ENCODE measurements around the gene DEFB123.

The DEFB123 gene

GRCh38 chr20:31485450-31486339 is 45.3 kb downstream of the DEFB123 start:
- no peak for TF ChIP-seq EGR1 (IDR thresholded peaks at IDR 0.05)
- TF ChIP-seq NFIC (IDR thresholded peaks at IDR 0.05) = 0 out of 2 replicates have a peak, but pooled peaks have one; percentile 27
- TF ChIP-seq EP300 (IDR thresholded peaks at IDR 0.05; ENCODE audit: borderline replicate concordance) = peak; percentile 40; the same call in 1 of the 2 replicates
- TF ChIP-seq YY1 (IDR thresholded peaks at IDR 0.05; ENCODE audit: low read depth) = no peak

- TF ChIP-seq ZBTB7A (IDR thresholded peaks at IDR 0.05; ENCODE audit: low read depth) (no peak), USF1 (IDR thresholded peaks at IDR 0.05) (no peak), NFIC (IDR thresholded peaks at IDR 0.05) (no peak), EP300 (IDR thresholded peaks at IDR 0.05; ENCODE audit: borderline replicate concordance) (no peak), YY1 (IDR thresholded peaks at IDR 0.05; ENCODE audit: low read depth) (no peak), TEAD4 (IDR thresholded peaks at IDR 0.05) (no peak), RAD21 (IDR thresholded peaks at IDR 0.05; ENCODE audit: low read depth) (no peak), CREB1 (IDR thresholded peaks at IDR 0.05; ENCODE audit: low read depth) (no peak), EGR1 (IDR thresholded peaks at IDR 0.05) (no peak), TAF1 (IDR thresholded peaks at IDR 0.05; ENCODE audit: low read depth) (no peak), CEBPB (IDR thresholded peaks at IDR 0.05) (no peak), FOXM1 (IDR thresholded peaks at IDR 0.05; ENCODE audit: borderline replicate concordance, low read depth) (no peak), TCF12 (IDR thresholded peaks at IDR 0.05; ENCODE audit: low read depth) (no peak)
- TF ChIP-seq, protein P1, sequence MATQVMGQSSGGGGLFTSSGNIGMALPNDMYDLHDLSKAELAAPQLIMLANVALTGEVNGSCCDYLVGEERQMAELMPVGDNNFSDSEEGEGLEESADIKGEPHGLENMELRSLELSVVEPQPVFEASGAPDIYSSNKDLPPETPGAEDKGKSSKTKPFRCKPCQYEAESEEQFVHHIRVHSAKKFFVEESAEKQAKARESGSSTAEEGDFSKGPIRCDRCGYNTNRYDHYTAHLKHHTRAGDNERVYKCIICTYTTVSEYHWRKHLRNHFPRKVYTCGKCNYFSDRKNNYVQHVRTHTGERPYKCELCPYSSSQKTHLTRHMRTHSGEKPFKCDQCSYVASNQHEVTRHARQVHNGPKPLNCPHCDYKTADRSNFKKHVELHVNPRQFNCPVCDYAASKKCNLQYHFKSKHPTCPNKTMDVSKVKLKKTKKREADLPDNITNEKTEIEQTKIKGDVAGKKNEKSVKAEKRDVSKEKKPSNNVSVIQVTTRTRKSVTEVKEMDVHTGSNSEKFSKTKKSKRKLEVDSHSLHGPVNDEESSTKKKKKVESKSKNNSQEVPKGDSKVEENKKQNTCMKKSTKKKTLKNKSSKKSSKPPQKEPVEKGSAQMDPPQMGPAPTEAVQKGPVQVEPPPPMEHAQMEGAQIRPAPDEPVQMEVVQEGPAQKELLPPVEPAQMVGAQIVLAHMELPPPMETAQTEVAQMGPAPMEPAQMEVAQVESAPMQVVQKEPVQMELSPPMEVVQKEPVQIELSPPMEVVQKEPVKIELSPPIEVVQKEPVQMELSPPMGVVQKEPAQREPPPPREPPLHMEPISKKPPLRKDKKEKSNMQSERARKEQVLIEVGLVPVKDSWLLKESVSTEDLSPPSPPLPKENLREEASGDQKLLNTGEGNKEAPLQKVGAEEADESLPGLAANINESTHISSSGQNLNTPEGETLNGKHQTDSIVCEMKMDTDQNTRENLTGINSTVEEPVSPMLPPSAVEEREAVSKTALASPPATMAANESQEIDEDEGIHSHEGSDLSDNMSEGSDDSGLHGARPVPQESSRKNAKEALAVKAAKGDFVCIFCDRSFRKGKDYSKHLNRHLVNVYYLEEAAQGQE (IDR thresholded peaks at IDR 0.05; ENCODE audit: low read depth) = no peak
- TF ChIP-seq, protein P2, sequence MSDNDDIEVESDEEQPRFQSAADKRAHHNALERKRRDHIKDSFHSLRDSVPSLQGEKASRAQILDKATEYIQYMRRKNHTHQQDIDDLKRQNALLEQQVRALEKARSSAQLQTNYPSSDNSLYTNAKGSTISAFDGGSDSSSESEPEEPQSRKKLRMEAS (IDR thresholded peaks at IDR 0.05) = no peak
Observed at GRCh38 chr20:31488115-31488514, 47.7 kb downstream of the DEFB123 start.

GRCh38 chr20:31489152-31489551 is 48.7 kb downstream of the DEFB123 start:
- TF ChIP-seq CEBPB (IDR thresholded peaks at IDR 0.05) (no peak), YY1 (IDR thresholded peaks at IDR 0.05; ENCODE audit: low read depth) (no peak), NFIC (IDR thresholded peaks at IDR 0.05) (no peak), EP300 (IDR thresholded peaks at IDR 0.05; ENCODE audit: borderline replicate concordance) (no peak), TEAD4 (IDR thresholded peaks at IDR 0.05) (no peak), TAF1 (IDR thresholded peaks at IDR 0.05; ENCODE audit: low read depth) (no peak), ZBTB7A (IDR thresholded peaks at IDR 0.05; ENCODE audit: low read depth) (no peak), USF1 (IDR thresholded peaks at IDR 0.05) (no peak), FOXM1 (IDR thresholded peaks at IDR 0.05; ENCODE audit: borderline replicate concordance, low read depth) (no peak), EGR1 (IDR thresholded peaks at IDR 0.05) (no peak), CREB1 (IDR thresholded peaks at IDR 0.05; ENCODE audit: low read depth) (no peak), TCF12 (IDR thresholded peaks at IDR 0.05; ENCODE audit: low read depth) (no peak)
- TF ChIP-seq, protein P2 (IDR thresholded peaks at IDR 0.05) = no peak
- TF ChIP-seq, protein P1 (IDR thresholded peaks at IDR 0.05; ENCODE audit: low read depth) = no peak

DNA sequence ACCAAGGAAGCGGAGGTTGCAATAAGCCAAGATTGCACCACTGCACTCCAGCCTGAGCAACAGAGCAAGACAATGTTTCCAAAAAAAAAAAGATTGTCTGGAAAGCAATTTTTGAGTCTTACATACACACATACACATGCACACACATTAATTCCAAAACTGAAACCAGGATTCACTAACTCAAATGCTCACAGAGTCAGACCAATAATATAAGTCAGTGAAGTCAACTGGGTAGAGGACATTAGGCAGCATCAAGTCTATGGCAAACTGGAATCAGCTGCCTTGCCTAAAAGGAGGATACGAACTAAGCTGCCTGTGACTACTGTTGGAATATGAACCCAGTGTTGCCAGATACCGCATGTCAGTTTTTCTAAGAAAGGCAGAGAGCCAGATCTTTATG is 50.3 kb downstream of the DEFB123 start:
- TF ChIP-seq USF1 (IDR thresholded peaks at IDR 0.05) (no peak), NFIC (IDR thresholded peaks at IDR 0.05) (no peak), YY1 (IDR thresholded peaks at IDR 0.05; ENCODE audit: low read depth) (no peak), CEBPB (IDR thresholded peaks at IDR 0.05) (no peak), ZBTB7A (IDR thresholded peaks at IDR 0.05; ENCODE audit: low read depth) (no peak), CREB1 (IDR thresholded peaks at IDR 0.05; ENCODE audit: low read depth) (no peak), TEAD4 (IDR thresholded peaks at IDR 0.05) (no peak), RAD21 (IDR thresholded peaks at IDR 0.05; ENCODE audit: low read depth) (no peak), TAF1 (IDR thresholded peaks at IDR 0.05; ENCODE audit: low read depth) (no peak), FOXM1 (IDR thresholded peaks at IDR 0.05; ENCODE audit: borderline replicate concordance, low read depth) (no peak)
- TF ChIP-seq, protein P1 (IDR thresholded peaks at IDR 0.05; ENCODE audit: low read depth) = no peak
- TF ChIP-seq, protein P2 (IDR thresholded peaks at IDR 0.05) = no peak

Measured in Ishikawa (cell line).